Neural cell (in vitro differentiated cells): ENCODE measurements around the gene ABCA4.

ENCODE experiments used
- CTCF ChIP-seq: fragments of 450-650 bp; IDR thresholded peaks from 2 replicates; pipeline ENCODE4 v1.5.1; 2014; ENCODE audit warnings: antibody characterized with exemption, mild to moderate bottlenecking, moderate library complexity; ENCODE audit not compliant: poor library complexity, severe bottlenecking
- EP300 ChIP-seq: fragments of 450-650 bp; conservative IDR thresholded peaks from 2 replicates; pipeline ENCODE4 v1.6.1; 2014; ENCODE audit warnings: antibody characterized with exemption, mild to moderate bottlenecking, moderate library complexity; ENCODE audit not compliant: poor library complexity, severe bottlenecking
- MXI1 ChIP-seq: fragments of 450-650 bp; conservative IDR thresholded peaks from 2 replicates; pipeline ENCODE4 v1.6.1; 2014; ENCODE audit warnings: antibody characterized with exemption, mild to moderate bottlenecking; ENCODE audit not compliant: poor library complexity, severe bottlenecking
- POLR2AphosphoS5 ChIP-seq: IDR thresholded peaks from 2 replicates; pipeline ENCODE4 v1.6.1; 2012
- REST ChIP-seq: IDR thresholded peaks from 2 replicates; pipeline ENCODE4 v1.6.1; 2012; ENCODE audit warnings: borderline replicate concordance
- SMC3 ChIP-seq: fragments of 450-650 bp; conservative IDR thresholded peaks from 2 replicates; pipeline ENCODE4 v1.6.1; 2014; ENCODE audit warnings: antibody characterized with exemption, mild to moderate bottlenecking, moderate library complexity; ENCODE audit not compliant: poor library complexity
- TAF1 ChIP-seq: IDR thresholded peaks from 2 replicates; pipeline ENCODE4 v1.6.1; 2012; ENCODE audit warnings: low read depth

- TF ChIP-seq MXI1 (no peak), CTCF (no peak), TAF1 (no peak), POLR2AphosphoS5 (no peak), EP300 (no peak), SMC3 (no peak), REST (no peak)
Observed at GRCh38 chr1:94094469-94095111, 26.4 kb downstream of the ABCA4 start.
